GM21515 (cell line): ENCODE measurements around the gene CYTH4.
"Not testable (repeated sequence)": the region's sequence is repeated elsewhere in the genome, so short reads cannot be mapped to it uniquely, and the experiment has no call there.

Source experiments
- ATAC-seq: cut with Tn5 transposase; IDR thresholded peaks from one replicate; pipeline ENCODE4 v1.9.1; 2021; ENCODE audit not compliant: unreplicated experiment

CYTH4 gene

GRCh38 chr22:37282385-37282677, at the start of gene CYTH4:
Gene CYTH4 (plus strand): TSS chr22:37282508. CDS start chr22:37282570, 62 bp downstream.
- ATAC-seq = no peak

- not testable (repeated sequence) for ATAC-seq
Measured at GRCh38 chr22:37233371-37233750, 48.9 kb upstream of the CYTH4 start.

DNA sequence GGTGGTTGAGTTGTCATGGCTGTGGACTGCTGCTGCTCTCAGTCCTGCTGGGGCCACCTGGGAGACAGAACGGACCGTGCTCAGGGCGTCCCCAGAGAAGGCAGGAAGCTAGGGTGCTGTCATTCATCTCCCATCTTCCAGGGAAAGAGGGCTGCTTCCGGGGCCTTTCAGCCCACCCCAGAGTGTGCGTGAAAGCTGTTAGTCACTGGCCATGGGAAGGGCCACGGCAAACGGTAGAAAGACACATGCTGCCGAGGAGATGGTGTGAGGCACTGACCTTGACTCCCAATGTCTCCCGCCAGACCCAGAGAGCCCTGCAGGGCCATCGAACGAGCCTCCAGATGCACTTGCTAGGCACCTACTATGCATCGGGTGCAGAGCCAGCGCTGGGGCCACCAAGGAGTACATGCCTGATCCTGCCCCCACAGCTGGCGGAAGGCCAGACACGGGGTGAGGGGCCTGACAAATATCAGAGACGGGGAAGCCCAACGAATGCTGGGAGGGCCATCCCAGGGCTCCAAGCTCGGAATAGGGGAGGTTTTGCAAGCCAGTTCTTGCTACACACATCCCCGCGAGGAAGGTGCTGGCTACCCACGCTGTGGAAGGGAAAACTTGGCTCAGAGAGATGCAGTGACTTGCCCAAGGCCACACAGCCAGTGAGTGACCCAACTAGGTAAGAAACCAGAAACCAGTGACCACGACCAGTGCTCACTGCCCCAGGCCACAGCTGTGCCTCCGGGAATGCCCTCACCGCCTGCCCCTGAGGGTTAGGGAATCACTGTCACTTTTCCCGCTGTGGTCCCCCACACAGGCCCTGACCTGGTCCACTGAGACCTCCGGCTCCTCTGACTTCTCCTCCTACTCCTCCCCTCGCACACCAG, 48.3 kb upstream of the CYTH4 start:
- ATAC-seq = no peak

- no peak for ATAC-seq
Measured at GRCh38 chr22:37234736-37235711, 47.3 kb upstream of the CYTH4 start.

GRCh38 chr22:37235897-37236607, 46.3 kb upstream of the CYTH4 start:
- no peak for ATAC-seq

DNA sequence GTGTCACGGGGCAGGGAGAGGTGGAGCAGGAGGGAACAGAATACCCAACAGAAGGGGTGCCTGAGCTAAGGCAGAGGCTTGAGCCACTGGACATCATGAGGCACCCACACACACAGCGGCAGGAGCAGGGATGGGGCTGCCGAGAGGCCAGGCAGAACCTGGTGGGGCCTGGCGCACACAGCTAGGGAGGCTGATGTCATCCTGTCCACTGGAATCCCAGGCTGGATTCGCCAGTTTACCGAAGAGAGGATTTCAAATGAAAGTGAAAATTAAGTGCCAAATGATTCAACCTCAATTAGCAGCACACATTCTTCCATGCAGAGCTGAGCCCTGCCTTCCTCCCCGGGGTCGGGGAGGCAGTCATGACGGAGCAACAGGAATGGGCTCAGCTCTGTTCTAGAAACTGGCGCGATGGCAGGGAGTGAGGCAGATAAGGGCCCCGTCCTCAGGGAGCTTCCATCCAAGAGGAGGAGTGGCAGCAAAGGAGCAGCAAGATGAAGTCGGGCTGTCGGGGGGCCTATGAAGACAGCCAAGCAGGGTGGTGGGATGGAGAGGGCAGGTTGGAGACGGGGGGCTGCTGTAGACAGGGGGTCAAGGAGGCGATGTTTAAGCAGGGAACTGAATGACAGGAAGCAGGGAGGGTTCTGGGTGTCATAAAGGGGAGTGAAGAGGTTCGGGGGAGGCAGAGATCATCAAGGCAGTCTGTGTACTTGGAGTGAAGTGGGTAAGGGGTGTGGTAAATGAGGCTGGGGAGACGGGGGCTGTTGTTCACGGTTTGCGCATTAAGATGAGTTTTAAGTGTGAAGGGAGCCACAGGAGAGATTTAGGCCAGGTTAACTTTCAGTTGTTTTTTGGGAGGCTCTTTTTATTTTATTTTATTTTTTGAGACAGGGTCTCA, 44.7 kb upstream of the CYTH4 start:
- no peak for ATAC-seq

DNA sequence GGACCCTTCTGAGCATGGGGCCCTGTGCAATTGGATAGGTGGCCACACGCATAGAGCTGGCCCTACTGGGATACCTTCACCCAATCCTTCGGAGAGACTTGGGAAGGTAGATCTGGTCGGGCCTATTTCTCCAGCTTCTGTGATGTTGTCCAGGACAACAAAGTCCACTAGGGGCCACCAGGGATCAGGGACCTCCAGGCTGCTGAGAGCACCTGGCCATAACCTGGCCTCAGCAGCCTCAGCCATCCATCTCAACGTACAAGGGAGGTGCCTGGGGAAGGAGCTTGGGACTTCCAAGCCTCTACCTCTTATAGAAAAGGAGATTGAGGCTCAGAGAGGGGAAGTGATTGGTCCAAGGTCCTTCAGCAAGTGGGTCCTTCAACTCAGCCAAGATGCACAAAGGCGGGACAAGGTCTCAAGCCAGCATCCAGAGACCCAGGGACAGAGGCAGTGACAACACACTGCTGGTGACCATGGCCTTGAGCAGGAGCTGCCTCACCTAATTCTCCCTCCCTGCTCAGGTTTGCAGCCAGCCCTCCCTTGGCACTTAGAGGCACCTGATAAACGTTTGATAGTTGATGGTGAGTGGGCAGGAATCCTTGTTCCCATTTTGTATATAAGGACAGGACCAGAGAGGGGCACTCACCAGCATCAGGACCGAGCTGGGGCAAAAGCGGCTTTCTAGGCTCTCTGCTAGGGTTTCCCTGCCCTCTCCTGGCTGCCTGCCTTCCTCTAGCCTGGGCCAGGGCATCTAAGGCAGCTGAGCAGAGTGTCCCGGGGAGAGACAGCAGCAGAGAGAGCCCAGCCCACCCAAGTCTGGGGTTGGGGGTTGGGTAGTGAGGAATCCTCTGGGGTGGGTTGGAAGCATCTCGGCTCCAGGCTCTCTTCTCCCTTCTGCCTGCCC, 42.7 kb upstream of the CYTH4 start:
- ATAC-seq = no peak

GRCh38 chr22:37240240-37240940, 41.9 kb upstream of the CYTH4 start:
- no peak for ATAC-seq

DNA sequence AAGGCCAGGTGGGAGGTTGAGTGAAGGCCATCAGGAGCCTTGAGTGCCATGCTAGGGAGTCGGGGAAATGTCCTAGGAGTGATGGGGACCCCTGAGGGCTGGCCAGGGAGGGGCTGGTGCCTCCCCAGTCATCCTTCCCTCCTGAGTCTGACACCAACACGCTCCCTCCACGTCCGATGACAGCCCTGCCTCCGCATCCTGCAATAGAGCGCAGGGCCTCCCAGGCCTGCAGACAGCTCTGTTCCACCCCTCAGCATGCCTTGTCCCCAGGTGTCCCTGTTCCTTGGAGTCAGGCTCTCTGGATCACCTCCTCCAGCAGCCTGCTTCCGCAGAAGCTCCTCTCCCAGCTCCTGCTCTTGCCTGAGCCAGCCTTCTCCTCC, 41.4 kb upstream of the CYTH4 start:
- ATAC-seq = no peak

DNA sequence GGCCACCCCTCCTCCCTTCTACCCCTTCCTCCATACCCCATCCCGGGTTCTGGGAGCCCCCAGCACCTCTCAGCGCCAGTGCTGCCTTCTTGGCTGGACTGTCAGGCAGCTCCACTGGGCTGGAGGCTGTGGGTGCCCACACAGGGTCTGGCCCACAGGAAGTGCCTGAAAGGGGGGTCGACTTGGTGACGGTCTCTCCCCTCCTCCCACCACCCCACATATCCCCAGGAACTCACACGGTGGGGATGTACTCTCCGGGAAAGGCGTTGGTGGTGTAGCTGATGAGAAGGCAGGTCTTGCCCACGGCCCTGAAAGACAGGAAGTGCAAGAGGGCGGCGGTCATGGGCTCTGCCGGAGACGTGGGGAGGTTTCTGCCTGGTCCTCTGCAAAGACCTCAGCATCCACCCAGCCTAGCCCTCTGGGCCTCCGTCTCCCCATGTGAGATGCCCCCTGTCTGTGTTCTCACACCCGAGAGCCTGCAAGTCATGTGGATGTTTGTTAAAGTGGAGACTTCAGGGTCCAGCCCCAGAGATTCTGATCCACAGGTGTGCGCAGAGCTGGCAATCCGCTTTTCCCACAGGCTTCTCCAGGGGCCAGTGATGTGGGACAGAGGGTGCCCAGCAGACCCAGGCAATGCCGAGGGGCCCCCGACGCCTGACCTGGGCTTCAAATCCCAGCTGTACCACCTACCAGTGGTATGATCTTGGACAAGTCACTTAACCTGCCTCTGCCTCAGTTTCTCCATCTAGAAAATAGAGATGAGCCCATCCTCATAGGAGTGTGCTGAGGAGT, 40.8 kb upstream of the CYTH4 start:
- ATAC-seq = no peak

DNA sequence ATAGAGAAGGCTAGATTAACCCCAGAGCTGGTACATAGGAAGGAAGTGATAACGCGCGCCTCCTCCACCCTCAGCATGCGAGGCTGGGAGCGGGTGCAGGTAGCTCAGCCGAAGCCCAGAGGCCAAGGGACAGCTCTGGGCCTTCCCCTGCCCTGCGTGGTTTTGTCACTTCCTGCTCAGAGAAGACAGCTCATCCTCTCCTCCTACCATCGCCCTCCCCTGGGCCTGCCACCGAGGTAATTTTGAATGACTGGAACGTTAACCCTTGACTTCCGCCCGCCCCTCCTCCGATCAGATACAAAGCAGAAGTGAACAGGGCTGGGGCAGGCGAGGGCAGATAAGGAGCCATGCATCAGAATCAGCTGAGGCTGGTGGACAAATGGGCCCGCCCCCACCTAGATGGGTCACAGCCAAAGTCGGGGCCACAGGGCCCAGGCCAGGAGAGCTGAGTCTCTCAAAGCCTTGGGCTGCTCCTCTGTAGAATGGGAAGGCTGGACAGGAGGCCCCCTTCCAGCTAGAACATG, 39.9 kb upstream of the CYTH4 start:
- ATAC-seq = no peak

DNA sequence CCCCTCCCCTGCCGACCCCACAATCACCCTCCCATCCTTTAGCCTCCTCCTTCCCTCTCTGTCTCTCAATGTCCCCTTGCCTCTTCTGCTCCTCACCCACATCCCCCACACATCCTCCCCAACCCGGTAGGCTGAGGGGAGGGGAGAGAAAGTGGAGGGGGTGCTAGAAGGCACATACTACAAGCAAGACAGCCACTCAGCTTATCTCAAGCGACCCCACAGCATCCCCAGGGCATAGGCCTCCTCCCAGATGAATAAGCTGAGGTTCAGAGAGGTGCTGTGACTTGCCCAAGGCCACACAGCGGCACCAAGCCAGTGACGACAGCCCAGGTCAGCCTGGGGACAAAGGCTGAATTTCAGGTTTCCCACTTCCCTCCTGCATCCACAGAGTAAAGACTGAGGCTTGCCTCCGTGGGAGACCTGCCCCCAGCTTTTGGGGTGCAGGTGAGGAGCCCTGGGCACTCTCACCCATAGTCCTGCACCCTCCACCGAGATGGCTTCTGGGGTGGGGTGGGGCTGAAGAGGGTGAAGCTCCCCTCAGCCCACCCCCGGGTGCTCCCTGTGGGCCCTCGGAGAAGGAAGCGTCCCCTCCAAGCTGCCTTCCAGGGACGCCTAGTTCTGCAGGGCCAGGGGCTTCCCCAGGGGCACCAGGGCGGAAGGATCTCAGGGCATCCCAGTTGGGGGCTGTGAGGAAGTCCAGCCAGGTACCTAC, 38.8 kb upstream of the CYTH4 start:
- ATAC-seq = peak; percentile 2

- peak; percentile 49 for ATAC-seq
Measured at GRCh38 chr22:37244114-37244921, 38.0 kb upstream of the CYTH4 start, which contains the start of gene RAC2. Gene RAC2 (minus strand): TSS chr22:37244269. CDS start chr22:37244148, 121 bp downstream.

DNA sequence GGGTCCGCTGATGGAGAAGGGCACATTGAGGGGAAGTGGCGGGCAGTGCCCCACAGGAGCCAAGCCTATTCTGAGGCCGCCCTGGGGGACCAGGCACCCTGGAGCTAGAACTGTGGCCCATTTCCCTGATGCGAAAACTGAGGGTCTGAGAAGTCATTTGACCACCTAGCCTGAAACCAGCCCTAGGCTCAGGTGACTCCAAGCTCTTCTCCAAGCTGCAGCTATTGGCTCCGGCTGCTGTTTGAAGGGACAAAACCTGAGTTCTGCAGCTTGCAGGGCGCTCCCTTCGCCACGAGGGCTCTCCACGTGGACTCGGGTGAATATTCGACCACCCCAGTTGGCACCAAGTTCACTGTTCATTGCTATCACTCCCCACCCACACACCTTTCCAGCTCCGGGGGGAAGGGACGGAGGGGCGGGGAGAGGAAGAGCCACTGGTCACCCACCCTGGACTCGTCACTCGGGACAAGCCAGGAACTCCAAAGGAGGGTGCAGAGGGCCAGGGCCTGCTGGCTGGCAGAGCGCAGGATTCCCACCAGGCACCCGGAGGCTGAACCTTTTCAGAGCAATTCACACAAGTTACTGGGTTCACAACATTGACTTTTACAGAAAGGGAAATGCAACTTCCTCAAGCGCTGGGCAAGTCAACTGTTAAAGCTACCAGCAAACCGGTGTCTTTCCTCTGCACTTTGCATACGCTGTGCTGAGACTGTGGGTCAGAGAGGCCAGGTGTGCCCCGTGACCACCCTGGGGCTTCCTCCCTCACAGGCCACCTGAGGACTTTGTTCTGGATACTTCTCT, 37.2 kb upstream of the CYTH4 start:
- ATAC-seq = no peak

DNA sequence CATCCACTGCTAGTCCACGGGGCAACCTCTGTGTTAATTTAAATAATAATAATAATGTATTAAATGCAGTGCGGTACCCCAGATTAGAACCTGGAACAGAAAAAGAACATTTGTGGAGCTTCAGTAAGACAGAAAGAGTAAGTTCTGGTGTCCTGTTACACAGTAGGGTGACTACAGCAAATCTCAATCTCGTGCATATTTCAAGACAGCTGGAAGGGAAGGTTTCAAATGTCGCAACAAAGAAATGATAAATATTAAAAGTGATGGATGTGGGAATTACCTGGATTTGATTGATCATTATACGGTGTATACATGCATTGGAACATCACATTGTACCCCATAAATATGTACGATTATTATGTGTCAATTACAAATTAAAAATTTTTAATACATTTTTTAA, 36.6 kb upstream of the CYTH4 start:
- ATAC-seq = no peak
